Ureter (tissue), 1 donor: ENCODE data around the gene BAIAP2L1. TPM values are rescaled to one million over a fixed set of nuclear protein-coding genes. Genes with fewer than 3 reads are reported as not detected.
"Not testable (repeated sequence)": the region's sequence is repeated elsewhere in the genome, so short reads cannot be mapped to it uniquely, and the experiment has no call there.

Experiments
- DNase-seq: peaks from one replicate; pipeline ENCODE4 v3.0.0-alpha.2; 2020; ENCODE audit warnings: low spot score
- total RNA-seq: library from RNA; stranded (reverse); gene quantifications from one replicate; pipeline ENCODE4 v1.2.4, GENCODE V29; 2023
- donor health status: DM: yes; HTN: yes; CAD: no.

BAIAP2L1 gene
- total RNA-seq, 1 donor from 2014 or later: 36.5 TPM

GRCh38 chr7:98399462-98399861, 1.4 kb downstream of the BAIAP2L1 start:
- DNase-seq: no peak

GRCh38 chr7:98398567-98399372, 2.1 kb downstream of the BAIAP2L1 start:
- DNase-seq: no peak

GRCh38 chr7:98396768-98397167, 4.1 kb downstream of the BAIAP2L1 start:
- no peak for DNase-seq

DNA sequence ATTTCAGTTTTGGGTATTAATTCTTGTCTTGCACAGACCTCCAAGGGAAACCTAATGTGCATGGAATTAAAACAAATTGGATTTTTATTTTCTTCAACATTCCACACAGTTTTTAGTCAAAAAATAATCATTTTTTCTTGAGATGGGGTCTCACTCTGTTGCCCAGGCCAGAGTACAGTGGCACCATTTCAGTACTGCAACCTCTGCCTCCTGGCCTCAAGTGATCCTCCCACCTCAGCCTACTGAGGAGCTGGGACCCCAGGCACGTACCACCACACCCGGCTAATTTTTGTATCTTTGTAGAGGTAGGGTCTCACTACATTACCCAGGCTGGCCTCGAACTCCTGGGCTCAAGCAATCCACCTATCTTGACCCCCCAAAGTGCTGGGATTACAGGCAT, 4.9 kb downstream of the BAIAP2L1 start:
- no peak for DNase-seq

DNA sequence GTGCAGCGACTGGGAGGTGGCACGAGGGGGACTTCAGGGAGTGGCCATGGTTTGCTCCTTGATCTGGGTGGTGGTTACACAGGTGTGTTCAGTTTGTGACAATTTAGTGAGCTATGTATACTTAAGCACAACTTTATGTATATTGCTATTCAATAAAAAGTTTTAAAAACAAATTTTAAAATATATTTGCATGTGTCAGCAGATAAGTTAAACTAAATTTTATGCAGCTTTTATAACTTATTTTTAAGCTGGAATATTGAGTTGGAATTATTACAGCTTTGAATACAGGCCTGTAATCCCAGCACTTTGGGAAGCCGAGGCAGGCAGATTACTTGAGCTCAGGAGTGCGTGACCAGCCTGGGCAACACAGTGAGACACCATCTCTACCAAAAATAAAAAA, 5.4 kb downstream of the BAIAP2L1 start:
- no peak for DNase-seq

DNA sequence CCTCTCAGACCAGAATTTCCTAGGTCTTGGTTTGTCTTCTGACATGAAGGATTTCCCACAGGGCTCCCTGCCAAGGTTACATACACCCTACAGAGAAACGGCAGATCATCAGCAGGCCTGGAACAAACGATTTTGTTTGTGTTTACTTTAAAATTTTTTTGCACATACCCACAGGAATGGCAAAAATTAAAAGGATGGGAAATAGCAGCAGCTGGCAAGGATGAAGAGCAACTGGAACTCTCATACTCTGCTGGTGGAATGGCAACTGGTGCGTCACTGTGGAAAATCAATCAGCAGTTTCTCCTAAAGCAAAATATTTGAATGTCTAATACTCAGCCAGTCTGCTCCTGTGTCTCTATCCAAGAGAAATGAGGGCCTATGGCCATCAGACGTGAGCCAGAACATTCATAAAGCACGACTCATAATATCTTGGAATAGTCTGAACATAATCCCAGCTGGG, 6.5 kb downstream of the BAIAP2L1 start:
- no peak for DNase-seq

DNA sequence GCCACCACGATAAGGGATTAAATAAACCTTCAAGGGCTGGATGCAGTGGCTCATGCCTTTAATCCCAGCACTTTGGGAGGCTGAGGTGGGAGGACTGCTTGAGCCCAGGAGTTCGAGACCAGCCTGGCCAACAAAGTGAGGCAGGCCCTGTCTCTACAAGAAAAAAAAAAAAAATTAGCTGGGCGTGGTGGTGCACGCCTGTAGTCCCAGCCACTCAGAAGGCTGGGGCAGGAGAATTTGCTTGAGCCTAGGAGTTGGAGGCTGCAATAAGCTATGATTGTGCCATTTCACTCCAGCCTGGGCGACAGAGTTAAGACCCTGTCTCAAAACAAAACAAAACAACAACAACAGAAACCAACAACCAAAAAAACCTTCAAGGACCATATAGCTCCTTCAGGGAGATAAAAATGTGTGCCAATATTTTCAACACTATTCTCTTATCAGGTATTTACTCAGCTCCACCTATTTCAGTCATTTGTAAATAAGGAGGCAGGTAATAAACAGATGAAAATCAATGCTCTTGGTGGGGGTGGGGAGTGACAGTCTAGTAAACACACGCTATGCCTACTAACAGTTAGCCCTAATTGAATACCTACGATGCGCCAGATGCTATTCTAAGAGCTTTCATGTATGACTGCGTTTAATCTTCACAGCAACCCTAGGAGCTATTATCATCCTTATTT, 13.2 kb downstream of the BAIAP2L1 start:
- DNase-seq: no peak

- no peak for DNase-seq
Measured at GRCh38 chr7:98387131-98387530, 13.8 kb downstream of the BAIAP2L1 start.

- DNase-seq: not testable (repeated sequence)
Measured at GRCh38 chr7:98385532-98385931, 15.4 kb downstream of the BAIAP2L1 start.

- no peak for DNase-seq
Measured at GRCh38 chr7:98378210-98378819, 22.6 kb downstream of the BAIAP2L1 start.

- no peak for DNase-seq
Measured at GRCh38 chr7:98376711-98377110, 24.2 kb downstream of the BAIAP2L1 start.

DNA sequence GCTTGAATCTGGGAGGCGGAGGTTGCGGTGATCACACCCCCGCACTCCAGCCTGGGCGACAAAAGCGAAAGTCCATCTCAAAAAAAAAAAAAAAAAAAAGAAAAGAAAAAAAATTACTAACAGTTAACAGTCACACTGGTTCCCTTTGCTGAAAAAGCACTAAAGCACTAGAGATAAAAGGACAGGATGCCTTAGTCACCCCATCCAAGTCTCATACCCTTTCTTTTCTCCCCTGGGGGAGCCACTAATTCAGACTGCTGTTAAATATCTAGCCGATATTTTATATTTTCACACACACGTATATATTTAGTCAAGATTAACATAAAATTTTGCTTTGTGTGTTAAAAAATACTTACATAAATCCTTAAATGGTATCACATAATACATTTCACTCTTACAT, 25.2 kb downstream of the BAIAP2L1 start:
- DNase-seq: no peak

- DNase-seq: no peak
Measured at GRCh38 chr7:98374285-98374680, 26.6 kb downstream of the BAIAP2L1 start.

GRCh38 chr7:98372993-98373392, 27.9 kb downstream of the BAIAP2L1 start:
- DNase-seq: no peak

- DNase-seq: no peak
Measured at GRCh38 chr7:98369726-98370125, 31.2 kb downstream of the BAIAP2L1 start.

- no peak for DNase-seq
Measured at GRCh38 chr7:98368716-98369115, 32.2 kb downstream of the BAIAP2L1 start.

DNA sequence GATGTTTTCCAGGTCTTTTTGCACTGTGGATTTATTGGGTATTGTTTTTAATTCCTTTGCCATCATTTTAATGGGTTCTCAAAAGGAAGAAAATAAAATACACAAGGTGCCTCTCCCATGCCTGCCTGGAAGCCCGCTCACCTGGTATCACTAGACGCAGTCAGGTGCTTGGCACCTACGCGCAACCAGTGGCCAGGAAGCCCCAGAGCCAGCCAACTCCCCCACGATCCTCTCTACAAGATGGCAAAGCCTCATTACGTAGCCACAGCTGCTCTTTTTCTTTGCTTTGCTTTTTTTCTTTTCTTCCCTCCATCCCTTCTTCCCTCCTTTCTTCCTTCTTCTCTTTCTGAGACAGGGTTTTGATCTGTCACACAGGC, 34.3 kb downstream of the BAIAP2L1 start:
- DNase-seq: no peak

- DNase-seq: no peak
Measured at GRCh38 chr7:98365863-98366561, 34.9 kb downstream of the BAIAP2L1 start.

DNA sequence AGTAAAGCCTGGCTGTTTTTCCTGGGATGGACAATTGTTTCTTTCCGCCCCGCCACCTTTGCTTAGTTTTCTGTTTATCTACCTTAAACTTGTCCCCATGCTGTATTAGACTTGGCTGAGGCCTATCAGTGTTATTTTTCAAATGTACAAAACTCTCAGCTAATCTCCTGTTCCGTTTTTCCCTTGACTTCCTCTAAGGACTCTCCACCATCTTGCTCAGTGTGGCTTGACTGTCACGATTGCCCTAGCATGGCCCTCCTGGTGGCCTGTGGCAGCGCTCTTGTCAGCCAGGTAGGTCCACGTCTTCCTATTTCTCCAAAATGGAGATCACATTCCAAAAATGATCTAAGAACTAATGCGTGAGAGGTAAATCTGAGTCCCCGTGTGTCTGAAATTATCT, 36.7 kb downstream of the BAIAP2L1 start:
- no peak for DNase-seq

GRCh38 chr7:98362517-98362916, 38.4 kb downstream of the BAIAP2L1 start:
- DNase-seq: no peak

DNA sequence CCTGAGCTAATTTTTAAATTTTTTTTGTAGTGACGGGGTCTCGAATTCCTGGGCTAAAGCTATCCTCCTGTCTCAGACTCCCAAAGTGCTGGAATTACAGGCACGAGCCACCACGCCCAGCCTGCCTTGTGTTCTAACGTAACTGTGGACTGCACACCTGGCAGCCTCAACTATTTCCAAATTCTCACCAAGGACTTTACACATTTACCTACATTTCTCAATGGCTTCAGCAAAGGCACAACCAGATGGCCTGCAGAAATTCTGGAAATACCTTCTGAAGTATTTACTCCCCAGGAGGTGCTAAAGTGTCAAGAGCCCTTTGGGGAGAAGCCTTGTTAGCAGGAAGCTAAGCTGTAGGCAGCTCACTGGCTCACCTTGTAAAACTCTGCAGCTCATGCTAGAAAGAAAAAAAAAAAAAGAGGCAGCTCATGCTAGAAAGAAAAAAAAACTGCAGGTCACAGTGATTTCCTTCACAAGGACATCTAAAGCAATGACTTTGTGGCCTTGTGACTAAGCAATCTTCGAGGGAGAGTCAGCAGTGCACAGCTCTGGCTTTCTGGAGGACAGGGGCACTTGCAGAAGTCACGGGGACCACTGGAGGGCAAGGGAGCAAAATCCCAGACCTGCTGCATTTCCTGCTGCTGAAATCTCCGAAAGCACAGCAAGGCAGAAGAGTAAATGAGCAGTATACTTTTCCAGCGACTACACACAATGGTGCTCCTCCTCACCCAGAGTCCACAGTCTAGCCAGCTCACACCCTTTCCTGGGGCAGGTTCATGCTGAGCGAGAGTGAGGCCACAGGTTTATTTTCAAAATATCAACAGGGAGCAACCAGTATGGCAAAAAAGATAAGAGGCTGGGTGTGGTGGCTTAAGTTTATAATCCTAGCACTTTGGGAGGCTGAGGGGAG, 40.4 kb downstream of the BAIAP2L1 start:
- DNase-seq: no peak
